Panc1 (cell line): ENCODE results near the gene CES3. TPM values are rescaled to one million over a fixed set of nuclear protein-coding genes. Genes with fewer than 3 reads are reported as not detected.

Source experiments
- ATAC-seq: fragments of 200-7000 bp; cut with Tn5 transposase; 2 replicates; pipeline ENCODE4 v1.9.1; 2020; ENCODE audit warnings: mild to moderate bottlenecking, moderate library complexity
- BruUV-seq: library from RNA; stranded (reverse); fragments of 400-500 nt; replicated peaks from 2 replicates; lab custom pipeline; 2021; lab: Mats Ljungman, UMichigan
- CTCF ChIA-PET: fragments of 300-600 bp; sonication (Branson Sonifier 250); formaldehyde crosslinking; loops from one replicate; lab custom pipeline; 2022; ENCODE audit warnings: antibody characterized with exemption; lab: Charles Lee
- POLR2A ChIA-PET: fragments of 300-600 bp; sonication (Branson Sonifier 250); formaldehyde crosslinking; loops from one replicate; lab custom pipeline; 2022; ENCODE audit warnings: antibody characterized with exemption; lab: Charles Lee
- DNase-seq: peaks from one replicate; pipeline ENCODE4 v3.0.0-alpha.2; 2010; ENCODE audit warnings: low read depth, low spot score
- H3K27ac ChIP-seq: 2 replicates; pipeline ENCODE4 v1.5.1; 2011; ENCODE audit warnings: mild to moderate bottlenecking, low read length, inconsistent platforms
- H3K27me3 ChIP-seq: fragments of 200-500 bp; sonication (Bioruptor generic); 2 replicates; pipeline ENCODE4 v1.6.0; 2014; ENCODE audit warnings: low read length, inconsistent platforms; ENCODE audit not compliant: control insufficient read depth, insufficient read depth
- H3K36me3 ChIP-seq: fragments of 200-500 bp; sonication (Bioruptor generic); 2 replicates; pipeline ENCODE4 v1.5.1; 2014; ENCODE audit warnings: inconsistent platforms, mild to moderate bottlenecking, low read length, moderate library complexity; ENCODE audit not compliant: control insufficient read depth, insufficient read depth
- H3K4me1 ChIP-seq: 2 replicates; pipeline ENCODE4 v1.5.1; 2011; ENCODE audit warnings: inconsistent platforms, mild to moderate bottlenecking, low read length, moderate library complexity; ENCODE audit not compliant: control insufficient read depth, insufficient read depth
- H3K4me3 ChIP-seq, 2 experiments: 2 replicates each; pipeline ENCODE4 v1.5.1; 2011 to 2012; ENCODE audit warnings: low read depth in 2 of 2, low read length in 2 of 2, mild to moderate bottlenecking in 2 of 2, inconsistent platforms in 1 of 2, moderate library complexity in 1 of 2
- H3K9me3 ChIP-seq: fragments of 200-500 bp; sonication (Bioruptor generic); 2 replicates; pipeline ENCODE4 v1.5.1; 2014; ENCODE audit warnings: low read depth, mild to moderate bottlenecking, inconsistent platforms, low read length, moderate library complexity; ENCODE audit not compliant: control insufficient read depth, insufficient read depth
- CTCF ChIP-seq: fragments of 450-650 bp; IDR thresholded peaks from 2 replicates; pipeline ENCODE4 v1.5.1; 2017; ENCODE audit warnings: mild to moderate bottlenecking
- POLR2AphosphoS5 ChIP-seq: IDR thresholded peaks from 2 replicates; pipeline ENCODE4 v1.6.1; 2012; ENCODE audit warnings: mild to moderate bottlenecking, low read depth, low read length, moderate library complexity
- REST ChIP-seq, 2 experiments: IDR thresholded peaks; 2 replicates each; pipeline ENCODE4 v1.6.1; 2011 to 2012; ENCODE audit warnings: low read depth in 2 of 2, control low read depth in 1 of 2, low read length in 1 of 2, mild to moderate bottlenecking in 1 of 2, moderate library complexity in 1 of 2; ENCODE audit not compliant: insufficient read depth in 1 of 2
- SIN3A ChIP-seq: IDR thresholded peaks from 2 replicates; pipeline ENCODE4 v1.6.1; 2012; ENCODE audit warnings: low read depth, mild to moderate bottlenecking, low read length, moderate library complexity, borderline replicate concordance; ENCODE audit not compliant: insufficient read depth
- TCF7L2 ChIP-seq: IDR thresholded peaks from 2 replicates; pipeline ENCODE4 v1.6.1; 2011; ENCODE audit warnings: mild to moderate bottlenecking, low read depth, low read length, inconsistent platforms
- in situ Hi-C: cut with HindIII; loops from 2 replicates; pipeline ENCODE4 v1.10.0; 2016; ENCODE audit warnings: low sequenced_read_pairs, low pct_unique_long_range_greater_than_20kb
- intact Hi-C: fragments of 100-400 bp; cut with micrococcal nuclease; formaldehyde crosslinking; loops from one replicate; pipeline ENCODE4 v1.10.0; 2022; ENCODE audit not compliant: unreplicated experiment
- total RNA-seq: library from RNA; stranded (reverse); gene quantifications from one replicate; pipeline ENCODE4 v1.2.1, GENCODE V29; 2021; ENCODE audit not compliant: unreplicated experiment

CES3 gene
- total RNA-seq, 1 experiment from 2014 or later: not detected

GRCh38 chr16:66970775-66971720 is 10.0 kb downstream of the CES3 start:
- H3K4me3 ChIP-seq: no peak overlapping the region
- no peaks in the 10 kb centered on the region for H3K4me1 ChIP-seq
- BruUV-seq: no TSS peak
- CTCF ChIA-PET: no interaction called here
- H3K27ac ChIP-seq: no peak overlapping the region
- no peaks in the 10 kb centered on the region for H3K36me3 ChIP-seq
- TF ChIP-seq SIN3A (no peak), REST (IDR thresholded peaks at IDR 0.05; ENCODE audit: insufficient read depth in 1 of 2, low read depth in 2 of 2, low read length in 1 of 2) (no peak), CTCF (no peak), POLR2AphosphoS5 (no peak), TCF7L2 (no peak)
- in situ Hi-C loops: no loop called here
- POLR2A ChIA-PET: no interaction called here
- DNase-seq: no peak
- no peak for ATAC-seq
- H3K27me3 ChIP-seq: no peaks in the 10 kb centered on the region
- H3K9me3 ChIP-seq: no peaks in the 10 kb centered on the region
- intact Hi-C loops: loop anchor here (10.0 kb wide), 2 partner anchors 134 to 184 kb away; partner anchors contain the start of genes B3GNT9, FBXL8, PHAF1 and TRADD

GRCh38 chr16:66972983-66973382 is 11.9 kb downstream of the CES3 start:
- H3K4me3 ChIP-seq: no peak overlapping the region
- BruUV-seq: no TSS peak
- in situ Hi-C loops (no loop called here), intact Hi-C loops (loop anchor here (10.0 kb wide), 2 partner anchors 132 to 182 kb away; partner anchors contain the start of genes B3GNT9, FBXL8, PHAF1 and TRADD)
- POLR2A ChIA-PET: no interaction called here
- H3K27me3 ChIP-seq: no peaks in the 10 kb centered on the region
- no peaks in the 10 kb centered on the region for H3K9me3 ChIP-seq
- CTCF ChIA-PET: no interaction called here
- H3K36me3 ChIP-seq: no peaks in the 10 kb centered on the region
- ATAC-seq: no peak
- DNase-seq: no peak
- no peaks in the 10 kb centered on the region for H3K4me1 ChIP-seq
- TF ChIP-seq REST (IDR thresholded peaks at IDR 0.05; ENCODE audit: insufficient read depth in 1 of 2, low read depth in 2 of 2, low read length in 1 of 2): no peak
- TF ChIP-seq POLR2AphosphoS5: no peak
- TF ChIP-seq CTCF: no peak
- TF ChIP-seq TCF7L2: no peak
- no peak for TF ChIP-seq SIN3A
- H3K27ac ChIP-seq: no peak overlapping the region
